ENCODE results near the gene PKP1. TPM values are rescaled to one million over a fixed set of nuclear protein-coding genes. Genes with fewer than 3 reads are reported as not detected.

The PKP1 gene
- total RNA-seq, 1 donor from 2014 or later = 0.13 TPM

DNA sequence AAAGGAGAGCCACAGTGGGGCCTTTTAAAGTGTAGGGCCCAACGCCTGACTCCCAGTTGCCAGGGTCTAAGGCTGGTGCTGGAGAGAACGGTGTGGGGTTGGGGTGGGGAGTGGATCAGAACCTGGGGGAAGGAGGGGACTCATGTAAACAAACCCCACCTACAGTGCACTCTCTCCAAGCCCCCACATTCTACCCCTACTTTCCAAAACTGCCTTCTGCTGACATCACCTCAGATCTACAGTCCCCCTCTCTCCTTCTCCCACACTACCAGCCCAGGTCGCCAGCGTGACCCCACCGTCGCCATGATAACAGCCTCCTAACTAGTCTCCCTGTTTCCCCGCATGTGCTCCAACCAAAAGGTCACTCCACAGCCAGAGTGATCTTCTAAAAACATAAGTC lies 67.6 kb downstream of the PKP1 start:
- DNase-seq (ENCODE audit: low read depth) = no peak

DNA sequence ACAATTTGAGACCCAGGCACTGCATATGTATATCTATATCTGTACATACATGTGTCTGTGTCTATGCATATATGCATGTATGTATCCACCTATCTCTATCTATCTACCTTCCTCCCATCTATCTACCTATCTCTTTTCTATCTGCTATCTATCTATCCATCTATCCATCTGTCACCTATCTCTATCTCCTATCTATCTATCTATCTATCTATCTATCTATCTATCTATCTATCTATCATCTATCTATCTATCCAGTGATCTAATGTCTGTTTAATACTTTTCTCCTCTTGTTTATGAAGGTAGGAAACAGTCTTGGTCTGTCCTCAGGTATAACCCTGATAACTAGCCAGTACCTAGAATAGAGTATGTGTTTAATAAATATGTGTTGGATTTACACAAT lies 68.3 kb downstream of the PKP1 start:
- no peak for DNase-seq (ENCODE audit: low read depth)

DNA sequence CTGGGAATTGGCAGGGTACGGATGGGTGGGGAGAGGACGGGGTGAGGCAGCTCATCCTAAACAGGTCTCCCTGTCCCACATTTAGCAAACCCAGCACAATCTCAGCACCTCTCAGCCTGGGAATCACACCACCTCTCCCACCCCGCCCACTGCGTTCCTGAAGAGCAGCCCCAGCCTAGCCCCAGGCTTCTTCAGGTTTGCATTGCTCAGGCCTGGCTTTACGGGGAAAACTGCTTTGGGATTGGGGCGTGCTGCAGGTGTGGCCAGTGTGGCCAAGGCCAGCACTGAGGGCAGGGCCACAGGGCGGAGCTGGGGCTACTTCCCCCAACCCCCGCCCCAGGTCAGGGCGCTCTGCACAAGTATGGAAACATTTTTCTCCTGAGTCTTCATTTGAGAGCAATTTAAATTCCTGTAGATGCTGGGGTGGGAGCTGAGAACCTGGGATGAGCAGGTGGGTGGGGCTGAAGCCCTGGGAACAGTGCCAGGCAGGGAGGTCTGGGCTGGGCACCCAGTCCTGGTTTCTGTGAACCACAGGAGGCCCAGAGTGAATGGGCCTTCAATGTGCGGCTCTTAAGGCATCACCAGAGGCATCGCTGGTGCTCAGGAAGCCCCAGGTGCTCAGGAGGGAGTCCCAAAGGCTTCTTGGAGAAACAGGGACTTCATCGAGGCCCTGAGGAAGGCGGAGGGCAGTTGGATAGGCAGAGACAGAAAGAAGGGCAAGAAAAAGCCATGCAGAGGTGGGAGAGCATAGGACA lies 70.1 kb downstream of the PKP1 start:
- DNase-seq (ENCODE audit: low read depth) = no peak

DNA sequence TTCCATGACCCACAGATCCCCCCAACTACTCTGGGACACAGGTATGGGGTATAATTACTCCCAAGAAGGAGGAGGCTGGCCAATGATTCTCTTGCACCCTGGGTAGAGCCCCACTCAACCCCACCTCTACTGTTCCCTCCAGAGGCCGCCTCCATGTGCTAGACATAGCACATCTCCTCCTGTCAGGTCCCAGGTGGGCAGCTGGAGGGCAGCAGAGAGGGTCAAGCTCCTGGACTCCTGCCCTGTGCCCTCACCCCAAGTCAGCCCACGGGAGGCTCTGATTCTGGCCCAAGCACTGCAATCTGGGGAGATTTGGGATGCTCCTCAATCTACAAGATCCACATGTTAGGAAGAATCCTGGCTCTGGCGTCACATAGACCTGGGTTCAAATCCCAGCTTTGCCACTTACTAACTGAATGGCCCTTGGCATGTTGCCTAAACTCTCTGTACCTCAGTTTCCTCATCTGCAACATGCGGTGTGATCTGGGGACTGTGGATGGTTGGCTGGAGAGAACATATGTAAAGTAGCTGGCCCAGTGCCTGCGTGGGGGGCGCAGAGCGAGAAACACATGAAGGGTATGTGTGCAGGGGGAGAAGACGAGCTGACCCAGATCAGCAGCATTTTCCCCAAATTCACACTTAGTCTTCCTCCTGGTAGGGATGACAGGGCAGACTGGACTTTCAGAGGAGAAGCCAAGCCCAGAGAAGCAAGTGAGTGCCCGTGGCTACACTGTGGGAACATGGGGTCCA lies 71.0 kb downstream of the PKP1 start:
- peak; percentile 8 for DNase-seq (ENCODE audit: low read depth)

DNA sequence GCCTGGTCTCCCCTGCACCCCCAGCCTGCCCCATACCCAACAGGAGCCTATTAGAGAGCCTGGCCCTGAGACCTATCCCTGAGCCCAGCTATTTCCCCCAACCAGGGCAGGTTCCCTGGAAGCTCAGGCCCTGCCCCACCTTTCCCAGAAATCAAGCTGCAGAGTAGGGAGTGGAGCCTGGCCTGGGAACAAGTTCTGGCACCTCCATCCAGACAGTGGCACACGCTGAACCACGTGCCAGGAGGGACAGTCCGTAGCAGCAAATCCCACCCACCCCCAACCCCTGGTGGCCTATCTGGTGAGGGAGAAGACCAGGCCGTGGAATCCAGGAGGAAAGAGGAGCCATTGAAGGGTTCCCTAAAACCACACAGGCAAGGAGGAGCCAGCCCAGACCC lies 71.6 kb downstream of the PKP1 start:
- peak; percentile 34 for DNase-seq (ENCODE audit: low read depth)

DNA sequence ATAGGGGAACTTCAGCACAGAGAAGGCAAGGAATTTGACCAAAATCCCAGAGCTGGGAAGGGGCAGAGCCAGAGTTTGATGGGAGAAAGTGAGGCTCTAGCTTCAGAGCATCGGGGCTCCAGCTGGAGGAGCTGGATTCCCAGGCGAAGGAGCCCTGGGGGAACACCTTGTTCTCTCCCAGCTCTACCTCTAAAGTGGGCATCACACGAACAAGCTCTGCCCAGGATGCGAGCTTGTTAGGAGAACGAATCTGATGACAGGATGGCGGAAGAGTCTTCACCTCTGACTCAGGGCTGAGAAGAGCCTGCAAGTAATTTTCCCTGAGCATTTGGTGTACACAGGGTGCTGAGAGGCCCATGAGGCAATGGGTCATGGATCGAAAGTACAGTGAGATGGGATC lies 72.2 kb downstream of the PKP1 start:
- peak; percentile 23 for DNase-seq (ENCODE audit: low read depth)

DNA sequence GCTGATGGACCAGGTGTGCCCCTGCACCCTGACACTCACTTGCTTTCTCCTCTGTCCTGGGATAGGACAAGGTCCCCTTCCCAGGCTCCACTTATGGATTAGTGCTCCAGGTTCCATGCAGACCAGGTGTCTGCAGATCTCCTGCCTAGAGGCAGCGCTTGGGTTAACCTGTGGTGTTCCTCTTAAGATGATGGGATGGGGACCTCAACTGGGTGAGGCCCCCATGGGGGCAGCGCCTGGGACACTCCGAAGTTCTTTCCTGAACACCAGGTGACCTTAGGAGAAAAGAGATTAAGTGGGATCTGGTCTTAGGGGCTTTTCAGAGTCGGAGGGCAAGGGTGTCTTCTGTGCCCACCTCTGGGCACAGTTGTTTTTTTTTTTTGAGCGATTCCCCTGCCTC lies 72.9 kb downstream of the PKP1 start:
- peak; percentile 47 for DNase-seq (ENCODE audit: low read depth)

DNA sequence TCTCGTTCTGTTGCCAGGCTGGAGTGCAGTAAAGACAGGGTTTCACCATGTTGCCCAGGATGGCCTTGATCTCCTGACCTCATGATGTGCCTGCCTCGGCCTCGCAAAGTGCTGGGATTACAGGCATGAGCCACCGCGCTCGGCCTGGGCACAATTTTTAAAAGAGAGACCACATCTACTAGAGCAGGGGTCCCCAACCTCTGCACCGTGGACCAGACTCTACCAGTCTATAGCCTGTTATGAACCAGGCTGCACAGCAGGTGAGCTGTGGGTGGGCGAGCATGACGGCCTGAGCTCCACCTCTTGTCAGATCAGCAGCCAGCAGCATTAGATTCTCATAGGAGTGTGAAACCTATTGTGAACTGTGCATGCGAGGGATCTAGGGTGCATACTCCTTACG lies 73.4 kb downstream of the PKP1 start:
- DNase-seq (ENCODE audit: low read depth) = peak; percentile 69

DNA sequence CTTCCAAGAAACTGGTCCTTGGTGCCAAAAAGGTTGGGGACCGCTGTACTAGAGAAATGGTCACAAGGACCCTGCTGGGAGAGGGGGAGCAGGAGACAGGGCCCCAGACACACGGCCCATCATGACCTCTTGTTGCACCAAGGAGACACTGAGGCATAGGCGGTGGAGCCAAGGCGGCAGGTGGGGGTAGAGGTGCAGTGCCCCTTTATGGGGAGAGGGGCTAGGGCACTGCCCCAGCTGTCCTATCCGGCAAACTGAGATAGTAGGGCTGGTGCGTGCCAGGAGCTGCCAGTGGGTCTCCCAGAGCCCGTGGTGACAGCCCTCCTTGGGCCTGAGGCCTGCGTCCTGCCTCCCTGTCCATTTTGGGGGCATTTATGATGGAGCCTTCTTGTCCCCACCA lies 73.9 kb downstream of the PKP1 start:
- no peak for DNase-seq (ENCODE audit: low read depth)

DNA sequence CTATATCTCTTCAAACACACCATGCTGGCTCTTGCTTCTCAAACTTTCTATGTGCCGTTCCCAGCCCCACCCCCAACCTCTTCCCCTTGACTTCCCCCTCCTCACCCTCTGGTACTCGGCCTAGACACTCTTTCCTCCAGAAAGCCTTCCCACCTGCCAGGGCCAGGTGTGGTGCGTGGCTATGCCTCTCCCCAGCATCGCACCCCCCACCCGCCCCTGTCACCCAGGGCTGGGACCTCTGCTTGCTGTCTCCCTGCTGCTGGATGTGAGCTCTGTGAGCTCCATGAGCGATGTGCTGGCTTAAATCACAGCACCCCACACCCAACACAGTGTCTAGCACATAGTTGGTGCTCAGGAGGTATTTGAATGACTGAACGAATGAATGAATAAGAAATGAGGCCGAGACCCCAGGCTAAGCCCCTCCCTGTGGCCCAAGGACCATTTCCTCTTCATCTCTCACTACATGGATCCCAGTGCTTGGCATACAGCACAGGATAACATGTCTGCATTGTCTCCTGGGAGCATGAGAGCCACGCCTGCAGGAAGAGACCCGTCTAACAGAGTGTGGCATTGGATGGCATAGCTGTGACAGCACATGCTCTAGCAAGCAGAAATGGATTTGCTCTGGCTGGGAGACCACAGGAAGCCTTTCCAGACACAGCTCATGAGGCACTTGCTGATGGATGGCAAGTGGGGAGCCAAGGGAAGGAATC lies 74.5 kb downstream of the PKP1 start:
- DNase-seq (ENCODE audit: low read depth) = peak; percentile 69

DNA sequence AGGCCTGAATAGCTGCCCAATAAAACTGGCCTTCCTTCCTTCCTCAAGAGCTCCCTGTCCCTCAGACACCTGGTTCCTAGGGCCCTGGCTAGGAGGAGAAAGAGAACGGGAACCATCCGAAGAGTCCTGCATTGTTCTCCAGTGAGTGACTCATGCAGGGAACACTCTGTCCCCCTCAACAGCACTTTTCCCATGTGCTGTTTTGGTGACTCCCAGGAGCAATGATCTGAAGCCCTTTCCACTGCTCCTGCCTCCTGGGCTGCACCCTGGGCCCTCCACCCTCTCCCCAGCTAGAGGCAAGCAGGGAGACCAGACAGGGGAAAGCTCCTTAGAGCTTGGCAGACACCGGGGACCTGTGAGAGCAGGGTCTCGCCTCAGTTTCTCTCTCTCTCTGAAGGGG lies 75.3 kb downstream of the PKP1 start:
- DNase-seq (ENCODE audit: low read depth) = peak; percentile 56

DNA sequence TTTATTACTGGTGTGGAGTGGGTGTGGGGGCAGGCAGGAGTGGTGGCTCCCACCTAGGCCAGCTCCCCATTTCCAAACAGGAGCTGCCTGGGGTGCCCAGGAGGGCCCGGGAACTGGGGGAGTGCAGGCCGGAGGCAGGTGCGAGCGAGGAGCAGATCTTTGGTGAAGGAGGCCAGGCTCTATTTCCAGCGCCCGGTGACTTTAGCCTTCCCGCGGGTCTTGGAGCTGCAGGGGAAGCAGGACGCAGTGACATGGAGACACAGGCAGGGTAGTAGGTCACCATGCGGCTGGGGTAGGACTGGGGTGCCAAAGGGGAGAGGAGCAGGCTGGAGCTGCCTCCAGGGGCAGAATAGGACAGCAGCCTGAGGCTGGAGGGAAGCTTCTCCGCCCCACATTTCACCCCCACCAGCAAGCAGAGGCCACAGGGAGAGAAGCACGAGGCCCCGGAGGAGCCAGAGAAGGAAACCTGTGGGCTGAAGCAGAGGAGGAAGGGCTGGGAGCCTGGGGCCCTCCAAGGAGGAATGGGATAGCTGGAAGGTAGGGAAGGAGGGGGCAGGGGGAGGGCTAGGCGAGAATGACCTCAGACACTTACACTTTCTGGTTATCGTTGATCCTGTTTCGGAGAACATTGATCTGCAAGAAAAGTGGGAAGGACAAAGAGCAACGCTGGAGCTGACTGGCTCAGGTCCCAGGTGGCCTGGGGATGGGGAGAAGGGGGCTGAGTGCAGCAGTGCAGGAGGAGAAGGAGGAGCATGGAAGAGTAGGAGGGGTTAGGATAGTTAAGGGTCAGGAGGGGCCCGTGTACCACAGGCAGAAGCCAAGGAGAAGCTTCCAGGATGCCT lies 75.9 kb downstream of the PKP1 start:
- DNase-seq (ENCODE audit: low read depth) = peak; percentile 11

DNA sequence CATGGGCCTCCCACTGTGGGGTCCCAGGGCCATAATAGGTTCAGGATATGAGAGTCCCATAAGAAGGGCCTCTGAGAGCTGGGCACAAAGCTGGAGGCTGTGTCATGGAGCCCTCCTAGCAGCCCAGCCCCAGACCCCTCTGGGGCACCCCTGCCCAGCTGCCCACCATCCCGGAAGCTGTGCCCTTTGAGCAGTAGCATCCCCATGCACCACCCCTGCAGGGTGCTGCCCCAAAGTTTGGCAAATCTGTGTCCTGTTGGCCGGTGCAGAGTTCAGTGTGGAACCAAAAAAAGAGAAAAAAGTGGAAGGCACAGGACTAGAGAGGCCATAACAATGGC lies 76.5 kb downstream of the PKP1 start:
- no peak for DNase-seq (ENCODE audit: low read depth)

DNA sequence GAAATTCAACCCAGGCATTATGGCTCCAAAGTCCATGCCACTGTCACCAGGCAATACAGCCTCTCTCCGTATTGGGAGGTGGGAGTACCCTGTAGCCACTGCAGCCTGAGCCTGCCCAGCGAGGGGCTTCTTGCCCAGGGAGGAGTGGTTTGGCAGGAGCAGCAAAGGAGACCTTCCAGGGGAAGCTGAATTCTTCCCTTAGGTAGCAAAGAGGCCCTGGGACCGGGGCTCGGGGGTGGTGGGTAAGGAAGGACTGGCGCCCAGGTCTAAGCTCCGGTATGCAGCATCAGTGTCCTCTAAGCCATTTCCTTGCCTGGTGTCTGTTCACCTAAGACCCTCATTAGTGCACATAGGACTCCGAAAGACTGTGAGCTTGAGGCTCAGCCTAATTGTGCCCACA lies 77.2 kb downstream of the PKP1 start:
- no peak for DNase-seq (ENCODE audit: low read depth)

DNA sequence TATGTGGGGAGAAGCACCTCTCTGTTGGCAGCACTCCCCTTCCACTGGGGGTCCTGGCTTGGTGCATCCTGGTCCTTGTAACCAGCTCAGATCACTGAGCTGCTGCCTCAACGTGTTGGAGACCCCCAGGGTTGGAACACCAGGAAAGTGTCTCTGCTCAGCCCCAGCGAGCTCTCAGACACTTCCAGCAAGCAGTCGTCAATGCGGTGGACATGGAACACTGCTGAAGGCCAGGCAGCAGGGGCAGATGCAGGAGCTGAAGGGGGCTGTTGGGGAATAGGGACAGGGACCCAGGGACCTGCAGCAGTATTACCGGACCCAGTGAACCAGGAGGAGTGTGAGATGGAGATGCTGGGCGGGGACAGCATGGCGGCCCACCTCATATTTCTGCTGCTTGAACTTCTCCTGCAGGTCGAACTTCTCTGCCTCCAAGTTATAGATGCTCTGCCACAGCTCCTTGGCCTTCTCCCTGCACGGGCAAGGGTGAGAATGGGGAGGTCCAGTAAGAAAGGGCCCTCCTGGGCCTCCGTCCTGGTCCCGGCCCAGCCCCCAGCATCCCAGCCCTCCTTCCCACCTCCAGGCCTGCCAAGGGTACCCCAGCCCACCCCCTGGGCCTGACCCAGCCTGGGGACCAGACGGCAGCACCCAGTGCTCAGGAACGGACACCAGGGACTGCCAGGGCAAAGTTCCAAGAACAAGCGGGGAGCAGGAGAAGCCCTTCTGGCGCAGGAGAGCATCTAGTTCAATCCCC lies 77.8 kb downstream of the PKP1 start:
- no peak for DNase-seq (ENCODE audit: low read depth)

DNA sequence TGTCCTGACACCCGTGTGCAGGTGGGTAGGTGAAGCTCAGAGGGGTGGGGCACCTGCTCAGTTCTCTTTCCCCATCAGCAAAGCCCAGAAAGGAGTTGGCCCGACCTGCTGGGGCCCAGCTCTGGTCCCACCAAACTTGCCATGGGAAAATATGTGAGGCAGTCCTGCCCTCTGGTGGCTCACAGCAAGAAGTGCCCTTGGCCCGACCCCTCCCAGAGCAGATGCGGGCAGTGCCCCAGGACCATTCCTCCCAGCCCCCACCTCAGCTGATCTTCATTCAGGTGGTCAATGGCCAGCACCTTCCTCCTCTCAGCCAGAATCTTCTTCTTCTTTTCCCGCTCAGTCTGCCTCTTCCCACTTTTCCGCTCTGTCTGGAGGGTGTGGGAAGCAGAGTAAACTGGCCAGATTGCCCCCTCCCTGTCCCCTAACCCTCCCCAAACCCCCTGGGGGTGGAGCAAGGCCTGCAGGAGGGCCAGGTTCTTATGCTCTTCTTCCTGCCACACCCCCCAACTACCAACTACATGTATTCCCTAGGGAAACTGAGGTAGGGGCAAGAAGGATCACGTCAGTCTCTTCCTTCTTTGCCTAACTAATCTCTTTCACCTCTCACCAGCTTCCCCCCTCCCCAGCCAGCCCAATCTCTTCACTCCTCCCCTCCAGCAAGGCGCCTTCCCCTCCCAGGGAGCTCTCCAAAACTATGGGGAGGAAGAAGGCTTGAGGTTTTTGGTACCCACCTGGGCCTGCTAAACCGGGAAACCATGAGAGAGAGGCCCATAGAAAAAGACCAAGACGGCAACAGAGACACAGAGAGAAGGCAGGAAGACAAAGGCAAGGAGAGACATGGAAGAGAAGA lies 78.6 kb downstream of the PKP1 start:
- peak; percentile 66 for DNase-seq (ENCODE audit: low read depth)

DNA sequence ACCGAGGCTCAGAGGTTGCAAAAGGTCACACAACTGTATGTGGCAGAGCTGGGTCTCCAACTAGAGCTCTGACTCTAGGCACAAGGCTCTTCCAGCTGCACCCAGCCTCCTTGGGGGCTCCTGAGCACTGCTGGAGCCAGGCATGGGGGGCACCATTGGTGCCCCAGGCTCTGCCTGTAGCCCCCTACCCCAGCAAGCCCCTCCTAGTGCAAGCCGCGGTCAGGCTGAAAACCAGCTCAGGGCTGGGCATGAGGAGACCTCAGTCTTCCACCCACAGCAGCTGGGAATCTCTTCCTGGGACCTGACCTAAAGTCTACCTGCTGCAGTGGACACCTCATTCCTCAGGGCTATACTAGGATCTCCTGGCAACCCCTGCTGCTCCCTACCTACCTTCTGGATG lies 79.6 kb downstream of the PKP1 start:
- DNase-seq (ENCODE audit: low read depth) = no peak

DNA sequence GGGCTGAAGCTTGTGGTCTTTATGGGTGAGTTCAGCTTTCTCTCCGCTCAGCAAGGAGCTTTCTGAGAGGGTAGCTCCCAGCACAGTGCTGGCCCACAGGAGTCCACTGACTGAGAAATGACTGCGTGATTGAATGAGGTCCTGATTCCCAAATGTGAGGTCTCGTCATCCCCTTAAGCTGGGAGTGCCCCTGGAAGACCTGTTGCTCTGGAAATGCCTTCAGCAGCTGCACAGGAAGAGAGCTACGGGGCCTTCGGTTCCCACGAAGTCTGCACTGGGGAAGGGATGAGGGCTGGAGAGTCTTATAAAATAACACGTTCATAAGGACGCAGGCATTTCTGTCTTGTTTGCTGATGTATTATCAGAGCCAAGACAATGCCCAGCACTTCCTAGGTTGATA lies 80.2 kb downstream of the PKP1 start:
- no peak for DNase-seq (ENCODE audit: low read depth)

DNA sequence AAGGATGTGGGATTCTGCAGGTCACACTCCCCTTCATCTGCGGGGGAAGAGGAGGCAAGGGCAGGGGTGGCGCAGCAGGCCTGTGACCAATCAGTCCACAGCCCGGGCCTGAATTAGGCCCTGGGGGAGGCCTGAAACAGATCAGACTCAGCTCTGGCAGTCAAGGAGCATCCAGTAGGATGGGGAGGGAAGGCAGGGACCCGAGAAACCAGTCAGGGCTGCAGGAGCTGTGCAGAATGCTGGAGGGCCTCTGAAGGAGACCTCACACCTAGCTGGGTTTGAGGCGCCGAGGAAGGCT lies 81.5 kb downstream of the PKP1 start:
- DNase-seq (ENCODE audit: low read depth) = no peak

DNA sequence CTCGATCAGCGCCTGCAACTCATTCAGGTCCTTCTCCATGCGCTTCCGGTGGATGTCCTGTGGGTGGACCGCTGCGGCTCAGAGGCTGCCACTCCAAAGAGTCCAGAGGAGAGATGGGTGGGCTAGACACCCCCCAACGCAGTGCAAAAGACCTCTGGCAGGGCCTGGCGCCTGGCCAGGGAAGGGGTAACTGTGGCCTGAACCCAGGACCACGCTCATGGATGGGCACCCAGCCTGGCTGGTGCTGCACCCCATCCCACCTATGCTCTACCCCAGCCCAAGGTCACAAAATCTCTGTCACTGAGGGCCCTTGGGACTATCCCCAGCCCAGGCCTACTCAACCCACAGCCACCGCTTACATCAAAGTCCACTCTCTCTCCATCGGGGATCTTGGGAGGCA lies 81.9 kb downstream of the PKP1 start:
- DNase-seq (ENCODE audit: low read depth) = no peak

Data from myocyte (in vitro differentiated cells).